GM21786 (cell line): ENCODE results near the gene RTN4RL1.

Experiments used
- ATAC-seq: cut with Tn5 transposase; IDR thresholded peaks from one replicate; pipeline ENCODE4 v1.9.1; 2021; ENCODE audit not compliant: unreplicated experiment

RTN4RL1 gene

DNA sequence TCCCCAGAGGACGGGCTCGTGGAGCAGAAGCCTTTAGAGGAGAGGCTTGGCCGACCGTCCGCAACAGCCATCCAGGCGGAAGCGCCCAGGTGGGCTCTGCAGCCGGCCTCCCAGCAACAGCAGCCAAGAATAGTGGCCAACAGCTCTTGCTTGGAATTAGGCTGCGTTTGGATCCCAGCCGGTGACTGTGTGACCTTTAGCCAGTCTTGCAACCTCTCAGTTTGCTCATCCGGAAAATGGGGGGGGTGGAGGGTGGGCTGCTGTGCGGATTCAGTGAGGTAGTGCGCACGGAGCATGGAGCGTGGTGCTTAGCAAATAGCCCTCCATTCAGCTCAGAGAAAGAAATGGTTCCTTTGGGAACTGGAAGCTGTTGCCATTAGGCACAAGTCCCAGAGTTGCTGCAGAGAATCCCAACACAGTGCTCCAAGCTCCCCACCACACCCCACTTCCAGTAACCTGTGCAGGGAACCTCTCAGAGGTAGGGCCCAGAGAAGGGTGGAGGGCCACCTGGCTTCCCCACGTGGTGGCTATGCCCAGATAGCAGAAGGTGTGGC, 46.7 kb downstream of the RTN4RL1 start:
- ATAC-seq = no peak

DNA sequence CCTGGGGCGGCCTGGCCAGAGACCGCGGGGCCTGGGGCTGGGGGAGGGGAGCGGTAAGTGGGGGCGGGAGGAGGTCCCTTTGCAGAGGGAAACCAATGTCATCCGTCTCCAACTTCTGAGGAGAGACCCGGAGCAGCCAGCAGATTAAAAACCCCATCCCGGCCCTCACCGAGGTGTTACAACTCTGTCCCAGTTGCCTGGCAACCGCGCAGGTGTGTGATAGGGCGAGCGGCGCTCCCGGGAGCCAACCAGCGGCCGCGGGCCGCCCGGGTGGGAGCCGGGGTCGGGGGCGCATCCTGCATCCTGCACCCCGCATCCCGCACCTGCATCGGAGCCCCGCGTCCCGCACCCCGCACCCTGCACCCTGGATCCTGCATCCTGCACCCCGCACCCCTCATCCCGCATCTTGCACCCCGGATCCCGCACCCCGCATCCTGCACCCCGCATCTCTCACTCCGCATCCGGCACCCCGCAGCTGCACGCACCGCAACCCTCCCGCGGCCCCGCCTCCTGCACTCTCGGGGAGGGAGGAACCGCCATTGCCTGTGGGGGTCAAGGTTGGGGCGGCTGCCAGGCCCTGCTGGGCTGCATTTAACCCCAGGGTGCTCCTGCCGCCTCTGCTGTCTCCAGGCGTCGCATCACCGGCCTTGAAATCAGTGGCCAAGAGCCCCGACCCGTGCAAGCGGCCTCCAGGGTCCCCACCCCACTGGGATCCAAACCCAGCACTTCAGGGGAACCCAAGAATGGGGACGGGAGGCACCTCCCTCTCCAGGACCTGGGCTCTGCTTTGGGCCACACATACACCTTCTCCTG, 47.3 kb downstream of the RTN4RL1 start:
- no peak for ATAC-seq

DNA sequence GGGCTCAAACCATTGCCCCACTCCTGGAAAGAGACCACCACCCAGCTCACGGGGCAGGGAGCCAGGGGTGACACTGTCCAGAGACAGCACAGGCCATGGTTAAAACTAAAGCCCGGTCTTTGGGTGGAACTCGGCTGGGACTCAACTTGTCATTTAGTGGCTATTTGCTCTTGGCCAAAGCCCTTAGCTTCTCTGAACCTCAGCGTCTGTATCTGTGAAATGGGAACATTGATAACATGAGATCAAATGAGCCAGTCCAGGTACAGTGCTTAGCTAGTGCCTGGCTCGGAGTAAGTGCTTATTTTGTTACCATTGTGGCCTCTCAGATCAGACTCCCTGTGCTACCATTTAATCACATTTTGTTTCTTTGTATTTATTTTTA, 48.5 kb downstream of the RTN4RL1 start:
- ATAC-seq = no peak

DNA sequence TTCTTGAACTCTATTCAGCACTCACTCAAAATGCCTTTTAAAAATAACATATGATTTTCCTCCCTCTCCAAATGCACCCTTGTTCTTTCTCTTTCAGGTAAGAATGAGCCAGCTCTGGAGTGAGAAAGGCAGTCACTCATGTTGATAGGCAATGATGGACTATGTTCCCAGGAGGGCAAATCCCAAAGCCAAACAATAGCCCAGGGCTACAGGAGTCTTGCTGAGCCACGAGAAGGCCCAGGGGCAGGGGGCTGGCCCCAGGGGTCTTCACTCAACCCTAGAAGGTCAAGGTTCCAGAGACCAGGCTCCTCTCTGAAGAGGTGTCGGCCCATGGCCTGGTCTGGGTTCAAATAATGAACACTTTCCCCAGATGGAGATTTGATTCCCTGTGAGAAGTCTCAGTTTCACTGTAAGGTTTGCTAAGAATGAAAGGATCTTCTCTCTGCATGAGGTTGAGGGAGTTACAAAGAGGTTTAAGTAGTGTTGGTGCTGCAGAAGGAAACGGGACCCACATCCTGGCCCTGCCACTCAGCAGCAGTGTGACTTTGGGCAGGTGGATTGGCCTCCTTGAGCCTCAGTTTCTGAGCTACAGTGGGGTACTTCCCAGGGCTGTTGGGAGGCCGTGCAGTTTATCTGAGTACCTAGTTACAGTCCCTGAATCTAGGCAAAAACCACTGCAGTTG, 49.0 kb downstream of the RTN4RL1 start:
- ATAC-seq = no peak

DNA sequence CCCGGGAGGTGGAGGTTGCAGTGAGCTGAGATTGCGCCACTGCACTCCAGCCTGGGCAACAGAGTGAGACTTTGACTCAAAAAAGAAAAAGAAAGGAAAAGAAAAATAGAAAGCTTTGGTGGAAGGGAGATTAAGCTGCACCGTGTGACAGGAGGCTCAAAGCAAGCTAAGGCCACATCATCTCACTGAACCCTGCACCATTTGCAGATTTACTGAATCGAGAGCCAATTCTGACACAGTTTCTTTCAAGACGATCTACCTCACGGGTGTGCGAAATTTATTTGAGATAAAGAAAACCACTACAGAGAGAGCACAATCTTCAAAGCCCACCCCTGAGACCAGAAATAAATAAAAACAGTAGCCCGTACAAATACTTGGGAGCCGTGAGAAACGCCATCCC, 49.6 kb downstream of the RTN4RL1 start:
- no peak for ATAC-seq

DNA sequence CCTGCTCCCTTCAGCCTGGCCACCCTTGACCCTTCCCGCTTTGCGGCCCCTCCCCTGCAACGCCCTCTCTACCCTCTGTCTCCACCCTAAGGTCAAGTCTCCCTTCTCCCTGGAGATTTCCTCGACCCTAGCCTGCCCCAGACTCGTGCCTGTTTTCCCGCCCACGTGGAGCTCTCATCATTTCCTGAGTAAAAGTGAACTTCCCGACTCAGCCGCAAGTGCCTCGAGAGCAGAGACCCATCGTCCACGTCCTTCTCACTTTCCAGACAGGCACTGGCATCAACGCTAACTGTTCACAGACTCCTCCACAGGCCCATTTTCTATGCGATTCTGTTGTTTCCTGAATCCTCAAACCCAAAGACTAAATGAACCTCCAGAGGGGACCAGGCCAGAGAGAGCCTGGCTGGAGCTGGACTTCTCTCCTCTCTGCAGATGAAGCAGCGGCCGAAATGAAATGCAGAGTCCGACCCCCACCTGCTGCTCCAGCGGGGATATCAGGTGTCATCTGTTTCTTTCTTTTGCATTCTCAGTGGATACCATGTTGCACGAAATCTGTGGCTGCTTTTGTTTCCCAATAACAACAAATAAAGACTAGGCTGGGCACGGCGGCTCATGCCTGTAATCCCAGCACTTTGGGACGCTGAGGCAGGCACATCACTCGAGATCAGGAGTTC, 52.5 kb downstream of the RTN4RL1 start:
- ATAC-seq = no peak

DNA sequence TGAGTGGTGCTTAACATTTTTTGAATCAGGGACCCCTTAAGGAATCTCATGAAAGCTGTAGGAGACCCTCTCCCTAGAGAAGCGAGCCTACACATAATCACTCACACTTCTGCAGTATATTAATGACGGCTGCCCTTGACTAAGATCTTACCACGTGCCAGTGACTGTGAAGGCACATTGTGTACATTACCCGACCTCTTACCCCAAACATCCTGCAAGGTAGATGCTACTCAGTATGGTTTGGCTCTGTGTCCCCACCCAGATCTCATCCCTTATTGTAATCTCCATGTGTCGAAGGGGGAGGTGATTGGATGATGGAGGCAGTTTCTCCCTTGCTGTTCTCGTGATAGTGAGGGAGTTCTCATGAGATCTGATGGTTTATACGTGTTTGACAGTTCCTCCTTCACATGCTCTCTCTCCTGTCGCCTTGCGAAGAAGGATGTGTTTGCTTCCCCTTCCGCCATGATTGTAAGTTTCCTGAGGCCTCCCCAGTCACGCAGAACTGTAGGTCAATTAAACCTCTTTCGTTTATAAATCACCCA, 54.2 kb downstream of the RTN4RL1 start:
- ATAC-seq = no peak

DNA sequence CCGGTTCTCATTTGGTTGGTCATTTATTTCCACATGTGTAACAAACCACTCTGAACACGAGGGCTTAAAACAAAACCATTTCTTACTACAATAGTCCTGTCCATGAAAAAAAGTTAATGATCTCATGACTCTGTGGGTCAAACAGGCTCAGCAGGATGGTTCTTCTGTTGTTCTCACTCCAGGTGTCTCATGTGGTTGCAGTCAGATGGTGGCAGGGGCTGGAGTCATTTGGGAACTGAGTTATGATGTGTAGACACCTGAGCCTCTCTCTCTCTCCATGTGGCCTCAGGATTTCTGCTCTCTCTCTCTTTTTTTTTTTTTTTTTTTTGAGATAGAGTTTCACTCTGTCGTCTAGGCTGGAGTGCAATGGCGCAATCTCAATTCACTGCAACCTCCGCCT, 55.4 kb downstream of the RTN4RL1 start:
- no peak for ATAC-seq

DNA sequence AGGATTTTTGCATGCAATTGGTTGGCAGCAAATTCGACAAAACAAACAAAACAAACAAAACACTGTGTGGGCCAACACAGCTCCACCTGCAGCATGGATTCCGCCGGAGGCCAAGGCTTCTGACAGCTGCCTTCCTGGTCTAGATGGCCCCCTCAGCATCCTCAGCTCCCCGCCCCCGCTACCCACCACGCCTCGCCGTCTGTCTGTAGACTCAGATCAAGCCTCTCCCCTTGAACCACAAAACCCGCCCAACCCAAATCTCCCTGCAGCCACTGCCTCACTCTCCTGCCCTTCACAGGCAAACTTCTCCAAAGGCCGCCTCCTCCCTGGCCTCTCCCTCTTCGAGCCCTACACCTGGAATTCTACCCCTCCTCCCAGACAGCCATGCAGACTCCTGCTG, 57.9 kb downstream of the RTN4RL1 start:
- ATAC-seq = no peak

DNA sequence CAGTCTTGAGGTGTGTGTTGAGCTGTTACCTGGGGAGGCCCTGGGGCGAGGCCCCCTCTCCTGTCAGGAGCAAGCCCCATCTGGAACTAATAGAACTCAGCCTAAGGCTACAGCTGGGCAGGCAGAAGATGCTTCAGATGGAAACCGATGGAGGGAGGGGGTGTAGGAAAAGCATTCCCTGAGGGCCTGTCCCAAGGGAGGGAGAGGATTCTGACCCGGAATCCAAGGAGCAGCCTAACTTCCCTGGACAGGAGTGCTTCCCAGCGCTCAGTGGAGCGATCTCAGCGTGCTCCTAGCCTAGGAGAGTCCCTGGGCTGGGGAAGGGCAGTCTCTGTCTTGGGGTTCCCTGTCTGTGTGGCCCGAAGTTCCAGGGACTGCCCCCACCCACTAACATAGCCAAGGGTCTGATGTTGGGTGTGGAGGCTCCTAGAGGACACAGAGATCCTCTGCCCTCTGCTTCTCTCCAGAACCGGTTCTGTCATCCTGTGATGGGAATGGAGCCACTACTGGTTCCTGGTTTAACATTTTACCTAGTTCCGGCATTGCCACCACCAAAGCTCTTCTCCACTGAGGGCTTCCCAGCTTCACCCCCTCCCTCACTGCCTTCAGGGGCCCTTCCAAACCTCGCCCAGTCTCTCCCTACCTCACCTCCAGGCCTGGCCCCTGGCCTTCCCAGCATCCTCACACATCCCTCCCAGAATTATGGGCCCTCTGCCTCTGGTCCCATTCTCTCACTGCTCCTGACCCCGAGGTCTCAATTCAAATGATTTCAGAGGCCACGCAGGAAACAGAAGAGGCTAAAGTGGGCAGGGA, 58.7 kb downstream of the RTN4RL1 start:
- ATAC-seq = no peak

DNA sequence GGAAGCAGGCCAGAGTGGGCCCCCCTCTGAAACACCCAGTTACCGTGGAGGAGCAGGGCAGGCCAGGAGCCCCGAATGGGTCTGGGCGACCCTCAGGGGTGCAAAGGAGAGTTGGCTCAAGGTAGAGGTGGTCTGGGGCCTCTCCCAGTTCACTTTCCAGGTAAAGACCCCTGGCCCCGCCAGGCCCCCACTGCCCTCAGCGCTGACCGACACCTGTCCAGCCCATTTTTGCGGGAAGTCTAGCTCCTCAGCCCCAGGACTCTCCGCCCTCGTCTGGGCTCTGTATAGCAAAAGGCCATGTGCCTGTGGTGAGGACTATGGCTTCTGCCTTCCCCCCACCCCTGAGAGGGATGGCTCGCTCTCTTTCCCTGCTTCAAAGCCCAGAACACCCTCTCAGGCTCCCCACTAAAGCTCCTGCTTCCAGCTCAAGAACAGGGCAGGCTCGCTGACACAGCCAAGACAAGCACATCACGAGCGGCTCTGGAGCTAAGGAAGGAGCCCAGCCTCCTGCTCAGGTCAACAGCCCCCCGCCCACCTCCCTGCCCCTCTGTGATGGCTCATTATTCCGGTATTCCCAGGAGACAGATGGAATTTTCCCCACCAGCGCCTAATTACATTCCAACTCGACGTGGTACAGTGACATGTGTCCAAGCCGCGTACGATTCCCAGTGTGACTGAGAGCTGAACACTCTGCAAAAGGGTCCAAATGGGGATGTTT, 59.4 kb downstream of the RTN4RL1 start:
- ATAC-seq = no peak

DNA sequence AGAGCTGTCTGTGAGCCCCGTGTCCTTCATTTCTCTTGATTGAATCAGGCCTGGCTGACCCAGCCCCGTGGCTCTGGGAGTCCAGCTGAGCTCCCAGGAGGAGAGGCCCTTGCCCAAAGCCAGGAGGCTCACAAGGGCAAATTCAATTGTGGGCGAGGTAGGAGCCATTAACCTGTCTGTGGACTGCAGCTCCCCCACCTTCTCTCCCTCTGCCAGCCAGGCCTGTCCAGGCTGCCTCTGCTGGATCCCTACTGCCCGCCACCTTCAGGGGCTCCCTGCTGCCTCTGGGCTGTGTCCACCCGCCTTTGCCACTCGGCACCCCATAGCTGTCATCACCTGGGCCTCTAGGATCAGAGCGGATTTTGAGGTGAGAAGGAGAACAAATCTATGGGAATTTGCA, 61.9 kb downstream of the RTN4RL1 start:
- ATAC-seq = no peak

DNA sequence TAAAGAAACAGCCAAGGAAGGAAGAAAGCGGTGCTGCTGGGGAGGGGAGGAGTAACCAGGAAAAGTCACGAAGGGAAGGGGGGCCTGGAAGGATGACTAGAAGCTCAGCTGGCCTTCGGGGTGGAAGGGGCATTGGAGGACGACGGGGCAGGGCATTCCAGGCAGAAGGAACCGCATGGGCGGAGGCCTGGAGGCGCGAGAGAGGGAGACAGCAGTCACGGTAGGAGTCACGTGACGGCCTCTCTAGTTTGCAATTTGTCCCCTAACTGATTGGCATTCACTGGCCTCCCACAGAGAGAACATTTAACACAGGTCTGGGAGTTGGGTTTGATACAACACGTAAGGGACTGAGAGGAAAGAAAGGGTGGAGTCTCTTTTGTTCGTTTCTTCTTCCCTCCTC, 63.9 kb downstream of the RTN4RL1 start:
- no peak for ATAC-seq

DNA sequence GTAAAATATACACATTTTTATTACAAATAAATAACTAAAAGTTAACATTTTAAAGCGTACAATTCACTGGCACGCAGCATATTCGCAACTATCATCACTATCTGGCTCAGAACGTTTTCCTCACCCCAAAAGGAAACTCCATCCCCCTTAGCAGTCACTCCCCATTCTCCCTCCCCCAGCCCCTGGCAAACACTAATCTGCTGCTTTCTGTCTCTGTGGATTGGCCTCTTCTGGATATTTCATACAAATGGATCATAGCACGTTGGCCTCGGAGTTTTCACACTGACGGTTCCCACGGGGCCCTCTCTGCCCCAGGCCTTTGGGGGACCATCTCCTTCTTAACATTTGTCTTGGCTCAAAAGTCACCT, 64.6 kb downstream of the RTN4RL1 start:
- no peak for ATAC-seq

DNA sequence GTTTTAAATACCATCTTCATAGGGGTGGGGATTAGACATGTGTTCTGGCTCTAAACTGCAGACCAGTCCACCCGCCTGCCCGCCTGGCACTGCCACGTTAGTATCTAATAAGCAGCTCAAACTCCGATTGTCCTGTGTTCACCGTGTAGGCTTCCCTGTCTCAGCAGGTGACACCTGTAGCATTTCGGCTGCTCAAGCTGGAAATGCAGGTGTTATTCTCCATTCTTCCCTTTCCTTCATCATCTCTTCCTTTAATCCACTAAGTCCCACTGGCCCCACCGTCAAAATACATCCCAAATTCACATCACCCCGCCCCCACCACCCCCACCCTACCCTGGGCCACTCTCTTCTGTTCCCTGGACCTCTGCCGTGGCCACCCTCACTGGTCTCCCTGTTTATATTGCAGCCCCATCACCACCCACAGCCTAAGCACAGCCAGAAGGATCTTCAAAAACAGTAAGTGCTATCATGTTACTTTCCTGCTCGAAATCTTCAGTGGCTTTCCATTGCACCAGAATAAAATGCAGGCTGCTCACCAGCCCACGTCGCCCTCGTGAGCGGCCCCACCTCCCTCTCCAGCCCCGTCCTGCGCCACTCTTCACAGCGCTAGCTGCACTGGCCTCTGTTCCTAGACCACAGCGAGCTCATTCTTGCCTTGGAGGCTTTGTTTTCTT, 65.1 kb downstream of the RTN4RL1 start:
- ATAC-seq = no peak

DNA sequence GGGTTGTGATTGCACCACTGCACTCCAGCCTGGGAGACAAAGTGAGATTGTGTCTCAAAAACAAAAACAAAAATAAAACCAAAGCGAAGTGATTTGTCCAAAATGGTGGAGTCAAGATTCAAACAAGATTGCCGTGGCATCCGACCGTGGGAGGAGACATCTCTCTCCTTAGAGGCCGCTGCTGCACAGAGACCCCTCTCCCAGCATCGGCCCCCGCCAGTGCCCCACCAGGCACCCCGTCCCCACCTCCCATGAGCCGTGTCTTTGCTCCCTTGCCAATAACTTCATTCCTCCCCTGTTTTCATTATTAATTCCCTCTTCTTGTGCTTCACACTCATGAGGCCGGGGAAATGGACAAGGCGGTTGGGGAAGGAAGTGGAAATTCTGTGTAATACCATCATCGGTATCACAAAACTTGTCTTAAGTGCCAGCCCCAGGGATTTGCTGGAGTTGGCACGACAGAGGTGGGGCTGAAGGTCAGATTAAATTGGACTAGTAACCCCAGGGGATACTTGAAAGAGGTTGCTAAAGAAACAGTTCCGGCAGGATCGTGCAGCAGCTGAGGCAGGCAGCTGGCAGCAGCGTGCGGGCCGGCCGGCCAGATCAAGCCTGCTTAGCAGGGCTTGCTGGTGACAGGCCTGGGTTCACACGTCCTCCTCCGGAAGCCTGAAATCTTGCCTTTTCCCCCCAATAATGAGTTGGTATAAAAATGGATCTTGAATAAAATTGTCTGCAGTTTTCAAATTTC, 66.8 kb downstream of the RTN4RL1 start:
- ATAC-seq = no peak

DNA sequence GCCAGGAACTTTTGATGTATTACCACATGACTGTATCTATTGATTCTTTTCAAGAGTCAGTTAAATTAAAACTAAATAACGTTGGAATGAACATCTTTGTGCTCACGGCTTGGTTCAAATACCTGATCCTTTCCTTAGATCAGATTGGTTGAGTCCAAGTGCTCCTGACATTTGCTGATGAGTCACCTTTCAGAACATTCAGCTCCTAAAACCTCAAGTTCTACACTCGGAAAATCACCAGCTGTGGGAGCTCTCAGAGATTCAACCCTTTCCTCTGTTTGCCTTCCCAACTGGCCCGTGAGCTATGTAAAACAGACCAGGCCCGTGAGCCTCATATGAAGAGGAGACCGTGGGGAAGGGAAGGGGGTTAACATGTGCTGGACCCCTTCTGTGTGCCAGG, 68.1 kb downstream of the RTN4RL1 start:
- no peak for ATAC-seq

DNA sequence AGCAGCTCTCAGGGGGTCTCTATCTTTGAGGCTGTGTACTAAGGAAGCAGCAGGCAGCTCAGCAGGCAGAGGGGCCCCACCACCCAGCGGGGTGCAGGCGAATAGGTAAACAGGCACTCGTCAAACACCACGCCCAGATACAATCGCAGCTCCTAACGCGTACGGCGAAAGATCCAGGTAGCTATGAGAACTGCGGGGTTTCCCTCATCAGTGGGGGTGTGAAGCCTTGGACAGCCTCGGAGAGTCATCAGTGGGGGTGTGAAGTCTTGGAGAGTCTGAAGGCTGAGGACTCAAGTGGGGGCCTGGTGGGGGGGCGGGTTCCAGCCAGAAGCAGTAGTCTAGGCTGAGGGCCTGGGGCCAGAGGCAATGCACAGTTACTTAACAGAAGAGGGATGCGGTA, 69.0 kb downstream of the RTN4RL1 start:
- no peak for ATAC-seq

DNA sequence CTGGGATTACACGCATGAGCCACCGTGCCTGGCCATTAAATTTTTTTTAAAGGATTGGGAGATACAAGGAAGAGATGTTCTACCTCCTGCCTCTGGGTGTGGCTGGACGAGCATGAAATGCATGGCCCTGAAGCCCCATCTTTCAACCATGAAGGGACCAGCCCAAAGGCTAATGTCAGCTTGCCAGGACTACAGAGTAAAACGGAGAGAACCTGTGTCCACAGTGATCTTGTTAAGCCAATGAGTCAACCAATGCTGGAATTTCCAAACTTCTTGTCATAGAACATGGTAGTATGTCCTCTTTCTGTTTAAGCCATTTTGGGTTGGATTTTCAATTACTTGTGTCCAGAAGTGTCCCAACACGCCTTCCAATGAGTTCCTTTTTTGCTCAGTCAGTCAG, 71.3 kb downstream of the RTN4RL1 start:
- no peak for ATAC-seq
